ENCODE results near the gene ABCC3. TPM values are rescaled to one million over a fixed set of nuclear protein-coding genes. Genes with fewer than 3 reads are reported as not detected.

The ABCC3 gene
- total and polyA plus RNA-seq, 4 donors = 10.3 to 46.4 (median 32.0) TPM

DNA sequence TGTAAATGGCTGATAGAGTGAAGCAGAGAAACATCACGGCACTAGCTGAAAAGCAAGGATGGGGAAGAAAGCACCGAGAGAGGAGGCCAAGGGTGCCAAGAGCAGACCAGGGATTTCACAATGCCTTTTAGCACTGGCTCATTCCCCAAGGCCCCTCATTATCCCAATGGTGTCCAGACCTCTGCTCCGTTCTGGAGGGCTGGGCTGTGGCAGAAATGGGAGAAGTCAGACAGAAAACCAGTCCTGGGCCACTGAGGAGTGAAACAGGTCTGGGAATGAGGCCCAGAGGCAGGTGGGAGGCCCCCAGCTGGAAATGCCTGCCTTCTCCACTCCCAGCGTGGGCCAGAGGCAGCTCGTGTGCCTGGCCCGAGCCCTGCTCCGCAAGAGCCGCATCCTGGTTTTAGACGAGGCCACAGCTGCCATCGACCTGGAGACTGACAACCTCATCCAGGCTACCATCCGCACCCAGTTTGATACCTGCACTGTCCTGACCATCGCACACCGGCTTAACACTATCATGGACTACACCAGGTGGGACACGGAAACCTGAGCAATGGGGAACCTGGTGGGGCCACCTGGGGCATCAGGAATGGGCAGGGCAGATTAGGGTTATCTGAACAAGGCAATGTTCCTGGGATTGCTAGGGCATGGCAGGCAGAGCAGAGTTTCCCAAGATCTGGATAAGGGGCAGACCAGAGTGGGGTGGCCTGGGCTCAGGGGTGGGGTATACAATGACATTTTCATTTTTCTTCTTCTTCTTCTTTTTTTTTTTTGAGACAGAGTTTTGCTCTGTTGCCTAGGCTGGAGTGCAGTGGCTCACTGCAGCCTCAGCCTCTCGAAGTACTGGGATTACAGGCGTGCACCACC, 52.8 kb downstream of the ABCC3 start:
- Histone ChIP-seq H3K27me3 (ENCODE audit: control insufficient read depth in 3 of 3, insufficient read depth in 3 of 3, low read length in 2 of 3) (no peaks in the 10 kb centered on the region), H3K9ac (ENCODE audit: insufficient read depth in 1 of 2, low read length in 2 of 2) (no peak overlapping the region), H3K9me3 (ENCODE audit: control insufficient read depth in 4 of 4, insufficient read depth in 3 of 4, low read length in 3 of 4) (no peaks in the 10 kb centered on the region), H3K4me3 (no peak overlapping the region), H3K27ac (ENCODE audit: low read depth in 1 of 2, low read length in 1 of 2) (peak overlapping the region in 1 of 2 donors; percentile 4), H3K36me3 (ENCODE audit: control insufficient read depth in 4 of 4, insufficient read depth in 4 of 4, low read length in 4 of 4) (peaks cover 0 to 6% (median under 1%) of the 10 kb centered on the region in 4 donors), H3K4me1 (ENCODE audit: control insufficient read depth in 5 of 5, insufficient read depth in 5 of 5, low read length in 5 of 5) (peaks cover 0 to 26% (median 11%) of the 10 kb centered on the region in 5 donors)
- TF ChIP-seq, protein P1, sequence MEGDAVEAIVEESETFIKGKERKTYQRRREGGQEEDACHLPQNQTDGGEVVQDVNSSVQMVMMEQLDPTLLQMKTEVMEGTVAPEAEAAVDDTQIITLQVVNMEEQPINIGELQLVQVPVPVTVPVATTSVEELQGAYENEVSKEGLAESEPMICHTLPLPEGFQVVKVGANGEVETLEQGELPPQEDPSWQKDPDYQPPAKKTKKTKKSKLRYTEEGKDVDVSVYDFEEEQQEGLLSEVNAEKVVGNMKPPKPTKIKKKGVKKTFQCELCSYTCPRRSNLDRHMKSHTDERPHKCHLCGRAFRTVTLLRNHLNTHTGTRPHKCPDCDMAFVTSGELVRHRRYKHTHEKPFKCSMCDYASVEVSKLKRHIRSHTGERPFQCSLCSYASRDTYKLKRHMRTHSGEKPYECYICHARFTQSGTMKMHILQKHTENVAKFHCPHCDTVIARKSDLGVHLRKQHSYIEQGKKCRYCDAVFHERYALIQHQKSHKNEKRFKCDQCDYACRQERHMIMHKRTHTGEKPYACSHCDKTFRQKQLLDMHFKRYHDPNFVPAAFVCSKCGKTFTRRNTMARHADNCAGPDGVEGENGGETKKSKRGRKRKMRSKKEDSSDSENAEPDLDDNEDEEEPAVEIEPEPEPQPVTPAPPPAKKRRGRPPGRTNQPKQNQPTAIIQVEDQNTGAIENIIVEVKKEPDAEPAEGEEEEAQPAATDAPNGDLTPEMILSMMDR (IDR thresholded peaks at IDR 0.05; ENCODE audit: control extremely low read depth, extremely low read depth) = no peak
- ATAC-seq (ENCODE audit: insufficient read depth, low FRiP score) (no peak), DNase-seq (peak in 1 of 3 donors; percentile 39)
- 88 to 91% methylated on average over 16 of the region's 16 CpGs for WGBS, 2 donors

DNA sequence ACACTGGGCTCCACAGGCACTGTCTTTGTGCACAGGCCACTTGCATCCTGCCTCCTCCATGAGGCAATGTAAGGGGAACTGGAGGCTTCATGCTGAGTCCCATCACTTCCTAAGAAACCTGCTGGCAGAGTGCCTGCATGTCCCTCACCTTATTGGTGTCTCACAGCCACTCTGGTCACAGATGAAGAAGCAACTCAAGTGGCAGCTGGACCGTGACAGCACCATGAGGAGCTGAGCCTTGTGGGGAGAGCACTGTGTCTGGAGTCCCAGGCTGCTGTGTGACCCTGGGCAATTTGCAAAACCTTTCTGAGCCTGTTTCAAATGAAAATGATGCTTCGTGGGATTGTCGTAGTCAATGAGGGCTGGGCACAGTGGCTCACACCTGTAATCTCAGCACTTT, 53.6 kb downstream of the ABCC3 start:
- peaks cover 0 to 28% (median 11%) of the 10 kb centered on the region in 5 donors for H3K4me1 ChIP-seq (ENCODE audit: control insufficient read depth in 5 of 5, insufficient read depth in 5 of 5, low read length in 5 of 5)
- DNase-seq (no peak), ATAC-seq (ENCODE audit: insufficient read depth, low FRiP score) (no peak)
- 97 to 99% methylated on average over 3 of the region's 3 CpGs for WGBS, 2 donors
- H3K9ac ChIP-seq (ENCODE audit: insufficient read depth in 1 of 2, low read length in 2 of 2) = no peak overlapping the region
- TF ChIP-seq, protein P1 (IDR thresholded peaks at IDR 0.05; ENCODE audit: control extremely low read depth, extremely low read depth) = no peak
- no peak overlapping the region for H3K4me3 ChIP-seq
- H3K27ac ChIP-seq (ENCODE audit: low read depth in 1 of 2, low read length in 1 of 2) = no peak overlapping the region
- H3K27me3 ChIP-seq (ENCODE audit: control insufficient read depth in 3 of 3, insufficient read depth in 3 of 3, low read length in 2 of 3) = no peaks in the 10 kb centered on the region
- H3K9me3 ChIP-seq (ENCODE audit: control insufficient read depth in 4 of 4, insufficient read depth in 3 of 4, low read length in 3 of 4) = no peaks in the 10 kb centered on the region
- peaks cover 0 to 10% (median 3%) of the 10 kb centered on the region in 4 donors for H3K36me3 ChIP-seq (ENCODE audit: control insufficient read depth in 4 of 4, insufficient read depth in 4 of 4, low read length in 4 of 4)

DNA sequence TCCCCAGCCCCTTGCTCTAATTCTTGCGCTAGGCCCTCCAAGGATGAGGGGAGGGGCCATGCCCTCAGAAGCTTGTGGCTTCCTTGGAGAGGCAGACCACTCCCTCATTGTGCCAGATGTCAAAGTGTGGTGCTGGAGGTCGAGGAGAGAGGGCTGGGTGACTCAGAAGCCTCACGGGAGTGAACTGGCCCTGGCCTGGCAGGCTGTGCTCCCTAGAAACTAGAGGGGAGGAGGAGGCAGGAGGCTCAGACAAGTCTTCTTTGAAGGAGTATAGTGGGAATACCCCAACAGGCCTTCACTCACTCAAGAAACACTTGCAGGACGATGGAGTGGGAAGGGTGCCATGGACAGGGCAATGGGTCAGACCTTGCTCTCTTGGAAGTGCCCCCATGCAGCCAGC, 54.6 kb downstream of the ABCC3 start:
- H3K4me1 ChIP-seq (ENCODE audit: control insufficient read depth in 5 of 5, insufficient read depth in 5 of 5, low read length in 5 of 5) = peaks cover 0 to 28% (median 11%) of the 10 kb centered on the region in 5 donors
- H3K9ac ChIP-seq (ENCODE audit: insufficient read depth in 1 of 2, low read length in 2 of 2) = no peak overlapping the region
- ATAC-seq (ENCODE audit: insufficient read depth, low FRiP score) = no peak
- no peaks in the 10 kb centered on the region for H3K9me3 ChIP-seq (ENCODE audit: control insufficient read depth in 4 of 4, insufficient read depth in 3 of 4, low read length in 3 of 4)
- H3K27me3 ChIP-seq (ENCODE audit: control insufficient read depth in 3 of 3, insufficient read depth in 3 of 3, low read length in 2 of 3) = no peaks in the 10 kb centered on the region
- no peak for DNase-seq
- no peak overlapping the region for H3K27ac ChIP-seq (ENCODE audit: low read depth in 1 of 2, low read length in 1 of 2)
- TF ChIP-seq, protein P1 (IDR thresholded peaks at IDR 0.05; ENCODE audit: control extremely low read depth, extremely low read depth) = no peak
- 50 to 57% methylated on average over 4 of the region's 4 CpGs for WGBS, 2 donors
- H3K4me3 ChIP-seq = no peak overlapping the region
- H3K36me3 ChIP-seq (ENCODE audit: control insufficient read depth in 4 of 4, insufficient read depth in 4 of 4, low read length in 4 of 4) = peaks cover 3 to 14% (median 7%) of the 10 kb centered on the region in 4 donors

All from lung (tissue), 12 donors.